ENCODE results near the gene LDLRAD4.

LDLRAD4 gene

DNA sequence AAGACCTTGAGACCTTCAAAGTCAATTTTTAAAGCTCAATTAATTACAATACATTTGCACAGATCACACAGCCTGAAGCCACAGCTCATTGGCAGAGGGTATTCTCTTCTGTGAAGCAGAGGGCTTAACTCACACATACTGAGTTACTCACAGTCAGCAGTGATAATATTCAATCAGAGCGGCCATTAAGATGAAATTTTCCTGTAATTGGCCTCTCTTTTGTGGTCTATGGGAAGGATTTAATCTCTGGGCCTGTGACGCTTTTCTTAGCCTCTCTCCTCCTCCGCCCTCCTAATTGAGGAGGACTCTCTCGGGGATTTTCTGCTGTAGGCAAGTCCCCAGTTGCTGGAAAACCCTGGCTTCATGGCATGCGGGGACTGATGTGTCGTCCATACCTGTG is 12.3 kb upstream of the LDLRAD4 start:
- no peak for DNase-seq

DNA sequence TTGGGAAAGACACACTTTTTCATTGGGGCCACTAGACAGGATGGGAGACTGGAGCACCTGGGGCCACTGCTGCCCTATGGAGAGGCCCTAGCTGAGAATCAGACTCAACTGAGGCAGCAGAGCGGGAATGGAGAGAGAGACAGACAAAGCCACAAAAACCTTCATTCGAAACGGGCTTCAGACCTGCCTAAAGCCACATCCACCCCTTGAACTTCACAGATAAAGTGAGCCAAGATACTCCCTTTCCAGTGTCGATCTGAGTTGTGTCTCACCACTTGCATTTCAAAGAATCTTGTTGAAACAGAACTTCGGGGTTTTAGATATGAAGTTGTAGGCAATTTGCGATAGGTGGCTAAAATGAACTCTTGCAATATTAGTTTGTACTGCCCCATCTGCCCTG is 11.3 kb upstream of the LDLRAD4 start:
- no peak for DNase-seq

DNA sequence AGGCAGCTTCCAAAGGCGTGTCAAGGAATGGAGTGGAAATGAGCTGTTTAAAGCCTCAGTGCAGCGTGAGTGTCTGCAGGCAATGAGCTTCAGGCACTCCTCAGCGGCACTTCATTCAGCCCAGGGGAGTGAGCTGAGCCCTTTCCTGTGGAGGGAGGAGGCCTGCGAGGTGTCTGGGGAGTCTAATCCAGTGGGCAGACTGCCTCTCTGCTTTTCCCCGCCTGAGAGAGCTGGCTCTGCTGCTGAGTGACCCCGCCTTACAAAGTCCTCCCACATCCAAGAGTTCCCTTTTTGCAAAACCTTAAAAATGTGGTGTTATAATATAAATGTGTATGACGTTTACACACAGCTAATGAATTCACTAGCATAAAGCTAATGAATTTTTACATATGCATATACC is 7.0 kb upstream of the LDLRAD4 start:
- DNase-seq = peak; percentile 40

DNA sequence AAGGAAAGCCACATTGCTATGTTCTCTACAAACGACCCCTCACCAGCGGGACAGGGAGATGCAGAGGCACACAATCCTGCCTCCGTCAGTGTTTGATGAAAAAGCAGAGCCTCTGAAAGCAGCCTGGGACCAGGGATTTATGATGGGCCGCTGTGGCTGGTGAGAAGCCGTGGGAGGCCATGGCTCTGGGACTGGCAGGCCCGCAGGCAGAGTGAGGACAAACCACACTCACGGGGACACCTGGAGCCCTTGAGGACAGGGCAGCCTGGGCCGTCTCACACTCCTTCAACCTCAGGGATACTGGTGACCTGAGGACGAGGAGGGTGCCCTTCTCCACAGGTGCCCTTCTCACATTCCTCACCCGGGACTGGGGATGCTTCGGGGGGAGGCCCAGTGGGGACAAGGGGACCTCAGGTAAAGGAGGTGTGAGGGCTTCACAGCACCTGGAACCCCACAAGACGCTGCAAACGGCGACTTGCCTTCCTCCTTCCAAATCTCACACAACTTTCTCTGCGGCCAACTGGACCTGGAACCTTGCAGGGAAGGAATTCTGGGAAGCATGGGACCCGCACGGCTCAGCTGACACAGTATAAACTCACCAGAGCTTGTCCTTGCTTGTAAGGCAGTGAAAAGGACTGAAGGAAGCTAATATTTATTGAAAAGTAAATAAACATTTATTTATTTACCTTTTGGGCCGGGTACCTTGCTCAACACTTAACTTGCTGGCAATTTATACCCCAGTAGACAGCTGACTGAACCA is 5.3 kb upstream of the LDLRAD4 start:
- no peak for DNase-seq

DNA sequence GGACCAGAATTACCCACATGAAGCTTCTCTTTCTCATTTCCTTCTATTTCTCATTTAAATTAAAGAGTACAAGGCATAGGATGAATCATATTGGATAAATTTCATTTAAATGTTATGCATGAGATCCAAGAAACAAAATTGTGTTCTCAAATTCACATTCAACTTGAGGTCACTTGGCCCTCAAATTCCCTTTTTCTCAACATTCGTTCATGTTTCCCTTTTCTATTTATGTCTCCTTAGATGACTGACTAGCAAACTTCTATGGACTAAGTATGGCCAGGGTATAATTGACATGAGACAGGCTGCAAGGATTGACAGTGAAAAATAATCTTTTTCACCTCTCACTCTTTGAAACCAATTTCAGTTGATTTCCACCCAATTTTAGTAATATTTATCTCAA is 4.0 kb upstream of the LDLRAD4 start:
- peak; percentile 67 for DNase-seq

DNA sequence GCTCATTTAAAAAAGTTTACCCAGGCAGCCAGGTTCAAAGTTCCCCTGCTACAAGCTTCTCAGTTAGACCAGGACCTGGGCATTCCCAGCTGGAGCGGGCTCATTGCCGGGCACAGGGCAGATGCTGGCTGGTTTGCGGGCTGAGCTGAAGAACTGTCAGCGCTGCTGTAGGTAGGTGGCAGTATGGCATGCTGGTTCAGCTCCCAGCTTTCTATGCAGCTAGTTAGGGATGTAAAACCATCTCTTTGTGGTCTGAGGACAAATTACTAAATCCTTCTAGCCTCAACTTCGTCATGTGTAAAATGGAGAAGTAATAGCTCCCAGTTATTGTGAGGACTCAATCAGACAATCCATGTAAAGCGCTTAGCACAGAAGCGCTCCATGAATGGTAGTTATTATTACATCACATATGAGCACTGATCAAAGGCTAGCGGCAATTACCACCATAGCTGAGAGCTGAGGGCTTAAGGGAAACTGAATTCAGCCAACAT is 2.4 kb upstream of the LDLRAD4 start:
- DNase-seq = peak; percentile 93

DNA sequence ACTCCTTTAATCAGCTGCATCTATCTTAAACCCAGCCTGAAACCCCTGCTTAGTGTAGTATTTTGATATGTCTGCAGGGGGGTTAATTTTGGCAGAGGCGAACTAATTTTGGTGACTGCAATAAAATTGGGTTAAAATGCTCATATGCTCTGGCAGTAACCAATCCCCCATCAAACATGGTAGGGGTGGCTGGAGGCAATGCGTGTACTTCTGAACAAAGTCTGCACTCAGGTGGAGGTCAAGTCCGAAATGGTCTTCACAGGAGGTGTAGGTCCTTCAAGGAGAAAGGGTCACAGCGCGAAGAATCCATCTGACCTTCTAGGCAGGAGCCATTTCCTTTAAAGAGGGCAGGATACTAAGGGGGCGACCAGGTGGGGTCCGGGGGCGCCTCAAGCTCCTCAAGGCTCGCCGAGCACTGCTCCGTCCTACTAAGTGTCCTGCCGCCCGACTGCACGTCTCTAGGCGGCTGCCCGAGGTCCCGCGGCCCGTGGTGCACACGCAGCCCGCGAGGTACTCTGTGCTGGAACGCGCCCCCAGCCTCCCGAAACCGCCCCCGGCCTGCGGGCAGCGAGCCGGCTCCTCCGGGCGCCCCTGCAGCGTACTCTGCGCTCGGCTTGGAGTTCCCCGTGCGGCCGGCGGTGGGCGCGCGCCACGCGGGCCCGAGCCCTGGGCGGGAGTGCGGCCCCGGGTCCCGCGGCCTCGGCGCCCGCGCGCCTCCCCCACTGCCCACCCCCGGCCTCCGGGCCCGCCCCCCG is 1.7 kb upstream of the LDLRAD4 start:
- DNase-seq = peak; percentile 48

DNA sequence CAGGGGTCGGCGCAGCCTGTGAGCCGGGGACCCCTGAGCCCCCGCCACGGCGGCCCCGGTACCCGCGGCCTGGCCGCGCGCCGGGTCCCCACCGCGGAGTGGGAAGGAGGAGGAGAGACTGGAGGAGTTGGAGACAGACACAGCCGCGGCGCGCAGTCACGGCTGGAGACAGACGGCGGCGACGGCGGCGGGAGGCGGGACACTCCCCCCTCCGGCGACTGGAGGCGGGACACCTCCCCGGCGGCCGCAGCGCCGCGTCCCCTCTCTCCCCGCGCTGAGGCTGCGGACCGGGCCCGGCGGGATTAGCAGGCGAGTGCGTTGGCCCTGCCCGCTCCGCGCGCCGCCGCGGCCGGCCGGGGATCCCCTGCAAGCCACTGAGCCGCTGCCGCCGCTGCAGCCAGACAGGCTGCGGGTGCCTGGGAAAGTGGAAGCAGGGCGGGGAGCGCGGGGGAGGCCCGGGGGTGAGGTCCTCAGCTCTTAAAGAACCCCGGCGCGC is 1.0 kb upstream of the LDLRAD4 start:
- DNase-seq = peak; percentile 66

DNA sequence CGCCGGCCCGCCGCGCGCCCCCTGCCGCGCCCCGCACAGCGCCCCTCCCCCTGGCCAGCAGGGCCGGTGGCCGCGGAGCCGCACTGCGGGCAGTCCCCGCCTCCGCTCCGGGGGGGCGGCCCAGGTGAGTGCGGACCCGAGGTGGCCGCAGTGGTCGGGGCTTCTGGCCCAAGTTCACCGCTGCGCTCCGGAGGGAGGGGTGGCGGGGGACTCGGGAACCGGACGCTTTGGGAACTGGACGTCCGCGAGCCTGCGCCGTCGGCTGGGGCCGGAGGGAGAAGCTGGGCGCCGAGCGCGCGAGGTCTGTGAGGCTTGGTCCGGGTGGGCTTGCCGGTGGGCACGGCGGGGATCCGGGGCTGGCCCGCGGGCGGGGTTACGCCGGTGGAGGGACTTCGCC is 591 bp upstream of the LDLRAD4 start:
- peak; percentile 45 for DNase-seq

DNA sequence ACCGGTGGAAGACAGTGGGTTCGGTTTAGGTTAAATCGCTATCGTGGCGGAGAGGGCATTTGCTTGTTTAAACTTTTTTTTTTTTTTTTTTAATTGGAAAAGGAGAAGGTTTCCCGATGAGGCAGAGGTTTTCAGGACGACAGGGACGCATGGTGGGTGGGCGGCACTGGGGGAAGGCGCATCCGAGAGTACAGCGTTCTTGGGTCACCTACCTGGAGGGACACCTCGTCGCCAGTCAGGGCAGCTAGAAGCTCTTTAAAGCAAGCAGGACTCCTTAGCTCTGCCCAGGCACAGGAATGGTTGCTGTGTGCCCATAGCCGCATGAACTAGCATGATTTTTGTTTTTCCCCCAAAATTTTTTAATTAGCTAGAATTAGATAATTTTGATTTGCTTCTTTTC is 437 bp downstream of the LDLRAD4 start:
- no peak for DNase-seq

DNA sequence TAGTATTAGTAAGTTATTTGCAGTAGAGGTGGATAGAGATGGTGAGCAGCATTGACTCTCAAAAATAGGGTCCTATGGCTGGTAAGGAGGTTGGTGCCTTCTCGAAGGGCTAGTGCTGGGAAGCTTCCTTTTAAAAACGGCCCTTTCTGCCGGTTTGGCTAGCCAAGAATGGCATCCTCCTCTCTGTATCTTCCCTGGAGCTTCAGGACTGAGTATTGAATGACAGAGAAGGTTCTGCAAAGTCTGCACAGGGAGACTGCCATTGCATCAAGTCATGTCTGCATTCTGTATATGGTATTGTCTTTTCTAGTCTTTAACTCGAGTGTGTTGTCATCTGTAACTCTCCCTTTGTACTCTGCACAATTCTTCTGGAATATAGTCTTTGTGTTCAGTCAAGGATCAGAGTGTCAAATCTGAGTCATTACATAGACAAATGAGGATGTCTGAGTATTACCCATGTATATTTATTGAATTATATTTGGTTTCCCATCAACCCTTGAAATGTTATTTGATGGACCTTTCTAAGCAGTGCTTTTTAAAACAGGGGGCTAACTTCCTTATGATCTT is 1.1 kb downstream of the LDLRAD4 start:
- DNase-seq = no peak

DNA sequence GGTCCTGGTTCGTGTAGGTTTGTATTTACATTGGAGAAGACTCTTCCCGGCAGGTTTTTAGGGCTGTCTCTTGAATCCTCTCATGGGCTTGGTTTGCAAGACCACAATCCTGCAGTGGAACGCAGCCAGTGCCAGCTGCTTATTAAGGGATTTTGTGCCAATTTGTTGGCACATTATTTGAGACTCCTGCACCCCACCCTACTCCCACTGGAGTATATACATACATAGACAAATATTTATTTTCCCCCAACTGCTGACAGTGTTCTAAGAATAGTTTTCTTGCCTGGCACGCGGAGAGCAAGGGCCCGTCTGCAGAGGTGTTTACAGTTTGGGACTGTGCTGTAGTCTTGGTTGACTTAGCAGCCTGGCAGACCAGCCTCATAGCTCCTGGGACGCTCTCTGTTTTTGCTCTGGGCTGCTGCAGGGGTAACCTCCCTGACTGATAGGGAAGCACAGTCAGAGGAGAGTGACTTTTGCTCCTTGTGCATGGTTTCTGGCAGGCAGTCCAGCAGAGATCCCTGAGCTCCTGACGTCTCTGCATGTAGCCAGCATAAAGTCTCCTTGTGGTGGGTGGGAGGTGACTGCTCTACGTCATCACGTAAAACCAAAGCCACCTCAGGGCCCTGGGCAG is 1.9 kb downstream of the LDLRAD4 start:
- DNase-seq = no peak

DNA sequence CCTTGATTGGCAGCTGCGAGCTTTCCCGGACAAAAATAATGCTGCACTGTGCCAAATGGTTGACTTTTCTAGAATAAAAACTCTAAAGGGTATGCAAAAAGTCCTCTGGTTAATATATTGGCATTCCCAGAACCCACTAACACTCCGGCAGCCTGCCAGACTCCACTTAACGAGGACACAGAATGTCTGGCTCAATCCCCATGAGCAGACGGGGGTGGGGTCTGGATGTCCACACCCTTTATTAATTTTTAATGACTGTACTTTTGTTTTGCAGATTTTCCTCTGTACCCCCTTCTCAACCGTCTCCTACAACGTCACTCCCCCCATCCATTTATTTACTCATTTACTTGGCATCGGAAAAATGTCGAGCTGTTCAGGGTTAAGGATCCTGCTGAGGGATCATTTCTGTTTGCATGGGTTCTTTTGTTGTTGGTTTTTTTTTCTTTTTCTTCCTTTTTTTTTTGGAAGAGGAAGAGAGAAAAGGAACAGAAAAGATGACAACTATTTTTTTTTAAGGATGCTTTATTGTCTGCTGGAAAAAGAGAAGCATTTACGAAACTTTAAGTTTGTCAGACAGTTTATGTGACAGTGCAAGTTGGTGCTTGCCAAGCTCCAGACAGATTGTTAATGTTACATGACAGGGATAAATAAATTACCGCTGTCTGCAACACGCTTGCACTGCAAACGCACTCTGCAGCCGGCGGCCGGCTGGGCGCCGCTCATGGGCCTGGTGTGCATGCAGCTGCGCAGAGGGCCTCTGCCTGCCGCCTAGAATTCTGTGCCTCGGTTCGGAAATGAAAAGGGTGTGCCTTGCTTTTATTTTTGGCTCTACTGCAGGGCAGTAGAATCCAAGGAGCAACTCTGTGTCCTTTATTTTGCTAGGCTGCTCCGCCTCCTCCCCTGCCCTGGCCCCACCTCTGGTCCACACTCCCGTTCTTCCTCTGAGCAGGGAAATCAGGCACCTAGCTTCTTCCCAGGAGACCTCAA is 3.6 kb downstream of the LDLRAD4 start:
- peak; percentile 52 for DNase-seq

DNA sequence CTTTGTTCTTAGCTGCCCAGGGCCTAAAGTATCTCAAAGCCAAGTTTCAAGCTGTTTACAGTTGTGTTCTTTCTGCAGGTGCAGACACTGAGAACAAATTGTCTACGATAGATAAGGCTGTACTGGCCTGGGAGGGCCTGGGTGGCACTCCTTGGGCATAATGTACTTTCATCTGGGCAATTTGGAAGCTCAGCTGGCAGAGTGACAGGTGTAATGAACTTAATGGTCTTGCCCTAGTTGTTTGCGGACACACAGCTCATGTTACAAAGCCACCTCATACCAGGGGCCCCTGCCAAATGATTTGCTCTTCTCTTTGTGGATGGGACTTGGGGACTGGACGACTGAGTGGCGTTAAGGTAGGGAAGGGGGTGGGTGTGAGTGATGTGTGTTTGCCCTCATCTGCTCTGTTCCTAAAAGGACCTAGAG is 4.3 kb downstream of the LDLRAD4 start:
- DNase-seq = no peak

DNA sequence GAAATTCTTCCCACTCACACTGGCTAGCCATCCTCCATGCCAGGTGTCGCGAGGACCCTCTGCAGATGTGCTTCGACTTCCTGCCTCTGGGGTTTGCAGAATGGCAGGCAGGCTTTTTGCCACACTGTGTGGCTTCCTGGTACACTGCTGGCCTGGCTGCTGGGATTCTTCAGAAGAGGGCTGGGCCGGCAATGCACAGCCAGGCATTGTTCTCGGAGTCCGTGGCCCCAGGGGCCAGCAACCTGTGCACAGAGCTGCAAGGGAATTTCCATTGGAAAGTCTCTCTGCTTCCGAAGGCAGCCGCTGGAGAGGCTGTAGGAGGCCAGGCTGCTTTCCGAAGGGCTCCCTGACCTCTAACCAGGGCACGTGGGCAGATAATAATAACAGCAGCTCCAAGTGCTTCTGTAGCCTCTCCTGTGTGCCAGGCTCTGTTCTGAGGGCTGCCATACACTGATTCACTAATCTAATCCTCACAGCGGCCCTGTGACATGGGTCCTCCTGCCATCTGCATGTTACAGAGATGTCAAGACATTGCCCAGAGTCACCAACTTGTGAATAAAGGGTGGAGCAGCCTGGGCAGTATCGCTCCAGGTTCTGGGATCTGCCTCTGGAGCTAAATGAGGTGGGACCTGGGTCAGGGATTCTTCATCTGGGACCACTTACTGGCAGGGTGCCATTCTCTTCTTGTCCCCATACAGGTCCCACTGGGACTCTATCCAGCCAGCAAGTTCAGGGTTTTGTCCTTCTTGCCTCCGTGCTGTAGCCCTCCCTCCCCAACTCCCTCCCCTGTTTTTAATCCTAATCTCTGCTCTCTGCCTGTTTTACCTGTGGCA is 5.0 kb downstream of the LDLRAD4 start:
- no peak for DNase-seq

DNA sequence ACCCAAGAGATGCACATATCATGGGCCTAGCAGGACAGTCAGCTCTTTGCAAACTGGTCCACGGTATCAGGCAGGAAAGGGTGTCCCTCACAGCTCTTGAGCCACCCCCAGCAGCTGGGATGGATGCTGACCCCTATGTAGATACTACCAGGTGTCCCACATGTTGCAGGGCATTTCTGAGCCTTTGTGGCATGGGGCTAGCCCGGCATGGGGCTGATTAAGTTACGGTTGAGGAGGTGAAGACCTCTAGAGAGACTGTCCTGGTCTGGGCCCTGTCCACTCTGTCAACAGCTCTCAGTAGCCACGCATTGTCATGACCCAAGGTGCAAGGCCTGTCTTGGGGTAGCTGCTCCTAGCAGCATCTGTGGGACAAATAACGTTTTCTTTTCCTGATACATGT is 6.7 kb downstream of the LDLRAD4 start:
- DNase-seq = no peak

DNA sequence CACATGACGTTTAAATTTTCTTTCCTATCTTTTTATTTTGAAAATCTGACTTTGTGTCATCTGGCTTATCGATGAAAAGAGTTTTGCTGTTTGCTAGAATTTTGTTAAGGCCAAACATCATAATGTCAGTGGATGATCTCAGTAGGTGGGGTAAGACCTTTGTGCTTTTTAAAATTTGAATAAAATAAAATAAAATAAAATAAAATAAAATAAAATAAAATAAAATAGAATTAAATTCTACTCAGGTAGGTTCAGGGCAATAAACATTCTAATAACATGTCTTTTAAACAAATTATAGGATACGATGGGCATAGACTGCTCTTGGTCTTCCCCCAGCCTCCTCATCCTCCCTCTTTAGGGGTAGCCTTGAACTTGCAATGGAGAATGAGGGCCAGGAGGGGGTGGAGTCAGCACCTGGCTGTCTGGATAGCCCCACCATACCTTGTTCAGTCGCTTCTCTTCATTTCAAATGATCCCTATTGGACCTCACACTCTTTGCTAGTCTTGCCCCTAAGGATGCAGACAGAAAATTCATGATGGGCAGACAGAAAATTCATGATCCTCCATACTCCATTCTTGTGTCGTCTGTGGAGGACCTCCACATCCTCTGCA is 8.1 kb downstream of the LDLRAD4 start:
- DNase-seq = no peak

DNA sequence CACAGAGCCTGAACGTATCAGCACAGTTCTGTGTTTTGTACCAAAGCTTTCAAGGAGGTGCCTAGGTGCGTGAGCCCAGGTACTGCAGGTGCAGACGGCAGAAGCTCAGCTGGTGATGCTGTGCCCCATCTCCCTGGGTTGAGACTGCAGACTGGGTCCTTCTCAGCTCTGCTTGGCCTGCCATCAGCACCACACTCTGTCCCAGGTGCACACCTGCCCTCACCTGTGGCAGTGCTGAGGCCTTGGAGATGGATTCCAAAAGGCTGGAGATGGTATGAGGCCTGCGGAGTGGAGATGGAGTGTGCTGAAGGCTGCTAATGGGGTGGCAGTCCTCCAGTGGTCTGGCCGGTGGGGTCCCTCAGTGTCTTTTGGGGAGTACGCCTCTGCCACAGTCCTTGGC is 9.3 kb downstream of the LDLRAD4 start:
- no peak for DNase-seq

DNA sequence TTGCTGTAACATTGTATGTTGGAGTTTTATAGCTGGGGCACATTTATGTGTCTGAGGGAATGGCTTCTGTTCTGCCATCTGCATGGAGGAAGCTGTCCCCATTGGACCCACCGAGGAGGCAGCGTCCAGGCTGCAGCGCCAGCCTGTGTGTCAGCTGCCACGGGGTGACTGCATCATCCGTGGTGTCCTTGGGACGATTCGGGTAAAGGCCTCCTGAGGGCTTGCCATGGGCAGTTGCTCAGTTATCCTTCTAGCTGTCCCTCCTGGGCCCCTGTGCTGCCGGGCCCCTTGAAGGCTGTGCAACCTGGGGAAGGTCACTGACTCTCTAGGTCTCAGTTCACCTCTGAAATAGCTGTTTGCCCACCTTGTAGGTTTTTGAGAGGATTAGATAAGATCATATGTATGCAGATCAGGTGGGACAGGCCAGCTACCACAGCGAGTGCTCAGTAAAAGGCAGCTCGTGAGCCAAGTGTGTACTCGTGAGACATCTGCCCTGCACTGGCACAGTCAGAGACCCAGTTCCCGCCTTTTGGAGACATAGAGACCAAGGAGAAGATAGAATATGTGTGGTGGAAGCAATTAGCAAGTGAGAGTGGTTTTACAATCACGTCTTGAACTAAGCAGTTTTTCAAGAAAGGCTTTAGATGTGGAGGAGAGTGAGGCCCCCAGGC is 10.6 kb downstream of the LDLRAD4 start:
- no peak for DNase-seq

DNA sequence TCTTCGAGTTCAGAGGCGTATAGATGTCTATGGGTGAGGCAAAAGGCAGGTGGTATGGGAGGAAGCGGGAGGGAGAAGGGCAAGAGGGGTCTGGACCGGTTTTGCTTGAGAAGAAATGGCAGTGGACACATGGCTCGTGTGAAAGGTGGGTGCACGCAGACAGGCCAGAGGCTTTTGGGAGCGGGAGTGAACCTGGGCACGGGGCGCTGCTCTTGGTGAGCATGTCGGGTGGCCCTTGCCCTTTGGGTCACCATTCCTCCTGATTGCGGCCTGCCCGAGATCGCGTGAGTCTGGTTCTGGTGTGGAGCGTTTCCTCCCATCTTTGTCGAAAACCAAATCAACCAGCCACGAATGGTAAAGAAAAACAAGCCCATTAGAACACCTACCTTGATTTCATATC is 12.6 kb downstream of the LDLRAD4 start:
- no peak for DNase-seq
